Activated T-cell treated with anti-CD3 and anti-CD28 coated beads, Interleukin-2, amount 50 U/mL, for 24 hours (primary cell): ENCODE results near the gene HTRA3.
"Not testable (repeated sequence)": the region's sequence is repeated elsewhere in the genome, so short reads cannot be mapped to it uniquely, and the experiment has no call there.

ENCODE experiments used
- DNase-seq: peaks from one replicate; pipeline ENCODE4 v3.0.0-alpha.2; 2020
- H3K27ac Mint-ChIP-seq: 2 replicates; pipeline ENCODE4 v1.8.0; 2020; ENCODE audit warnings: mild to moderate bottlenecking, mixed read lengths
- H3K27me3 Mint-ChIP-seq: 2 replicates; pipeline ENCODE4 v1.8.0; 2020; ENCODE audit warnings: mixed read lengths
- H3K36me3 Mint-ChIP-seq: 2 replicates; pipeline ENCODE4 v1.8.0; 2020; ENCODE audit warnings: low read depth, mixed read lengths
- H3K4me1 Mint-ChIP-seq: 2 replicates; pipeline ENCODE4 v1.8.0; 2020; ENCODE audit warnings: low read depth, mixed read lengths
- H3K4me3 Mint-ChIP-seq: 2 replicates; pipeline ENCODE4 v1.8.0; 2020; ENCODE audit warnings: mild to moderate bottlenecking, moderate library complexity, mixed read lengths
- H3K9me3 Mint-ChIP-seq: 2 replicates; pipeline ENCODE4 v1.8.0; 2020; ENCODE audit warnings: mixed read lengths

The HTRA3 gene

DNA sequence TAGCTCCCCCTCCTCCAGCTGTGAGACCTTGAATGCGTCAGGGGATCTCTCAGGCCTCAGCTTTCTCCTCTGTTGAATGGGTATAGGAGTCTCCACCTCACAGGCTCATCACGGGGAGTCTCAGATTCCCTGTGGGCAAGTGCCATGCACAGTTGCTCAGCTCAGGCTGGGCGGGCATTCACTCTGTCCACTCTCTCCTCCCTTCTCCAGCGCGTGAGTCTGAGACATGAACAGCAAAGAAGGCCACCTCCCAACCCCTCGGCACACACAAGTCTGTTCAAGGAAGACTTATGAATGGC is 60.0 kb downstream of the HTRA3 start:
- Mint-ChIP-seq H3K27ac (no peak overlapping the region), H3K4me3 (no peak overlapping the region), H3K9me3 (no peaks in the 10 kb centered on the region), H3K4me1 (no peaks in the 10 kb centered on the region), H3K27me3 (no peaks in the 10 kb centered on the region), H3K36me3 (no peaks in the 10 kb centered on the region)
- no peak for DNase-seq

DNA sequence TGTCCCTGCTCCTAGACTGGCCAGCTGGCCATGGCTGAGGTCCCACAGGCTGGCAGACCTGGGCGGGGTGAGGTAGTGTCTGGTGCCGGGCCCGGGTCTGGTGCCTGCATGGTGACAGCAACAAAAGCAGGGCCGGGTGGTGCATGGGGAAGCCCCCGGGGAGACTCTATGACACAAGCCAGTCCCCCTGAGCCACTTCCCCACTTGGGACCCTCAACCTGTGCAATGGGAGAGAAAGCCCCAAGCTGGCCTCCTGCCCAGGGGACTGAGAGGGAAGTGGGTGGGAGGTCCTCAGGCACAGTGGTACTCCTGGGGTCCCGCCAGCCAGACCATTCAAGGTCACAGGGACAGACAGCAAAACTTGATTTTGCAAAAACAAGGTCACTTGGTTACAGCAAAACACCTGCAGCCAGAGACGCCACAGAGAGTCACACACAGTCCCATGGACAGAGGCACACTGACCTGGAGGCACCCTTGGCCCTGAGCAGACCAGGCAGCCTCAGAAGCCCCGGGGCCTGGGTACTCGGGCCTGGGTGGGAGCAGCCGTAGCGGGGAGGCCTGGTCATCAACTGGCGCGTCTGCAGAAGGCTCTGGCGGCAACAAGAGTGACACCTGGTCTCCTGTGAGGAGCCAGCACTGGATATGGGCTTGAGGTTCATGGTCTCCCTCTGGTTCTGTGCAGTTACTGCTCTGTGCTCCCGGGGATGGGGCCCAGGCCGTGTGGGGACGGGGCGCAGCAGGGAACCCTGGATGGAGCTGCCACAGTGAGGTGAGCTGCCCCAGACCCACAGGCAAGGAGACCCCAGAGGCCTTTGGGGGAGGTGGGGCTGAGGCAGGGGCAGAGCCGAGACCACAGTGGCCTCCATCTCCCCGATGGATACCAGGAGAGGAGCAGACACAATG is 60.6 kb downstream of the HTRA3 start:
- Mint-ChIP-seq H3K9me3 (peaks cover 2% of the 10 kb centered on the region), H3K4me3 (no peak overlapping the region), H3K4me1 (no peaks in the 10 kb centered on the region), H3K27ac (no peak overlapping the region), H3K27me3 (no peaks in the 10 kb centered on the region), H3K36me3 (no peaks in the 10 kb centered on the region)
- DNase-seq, result no peak

DNA sequence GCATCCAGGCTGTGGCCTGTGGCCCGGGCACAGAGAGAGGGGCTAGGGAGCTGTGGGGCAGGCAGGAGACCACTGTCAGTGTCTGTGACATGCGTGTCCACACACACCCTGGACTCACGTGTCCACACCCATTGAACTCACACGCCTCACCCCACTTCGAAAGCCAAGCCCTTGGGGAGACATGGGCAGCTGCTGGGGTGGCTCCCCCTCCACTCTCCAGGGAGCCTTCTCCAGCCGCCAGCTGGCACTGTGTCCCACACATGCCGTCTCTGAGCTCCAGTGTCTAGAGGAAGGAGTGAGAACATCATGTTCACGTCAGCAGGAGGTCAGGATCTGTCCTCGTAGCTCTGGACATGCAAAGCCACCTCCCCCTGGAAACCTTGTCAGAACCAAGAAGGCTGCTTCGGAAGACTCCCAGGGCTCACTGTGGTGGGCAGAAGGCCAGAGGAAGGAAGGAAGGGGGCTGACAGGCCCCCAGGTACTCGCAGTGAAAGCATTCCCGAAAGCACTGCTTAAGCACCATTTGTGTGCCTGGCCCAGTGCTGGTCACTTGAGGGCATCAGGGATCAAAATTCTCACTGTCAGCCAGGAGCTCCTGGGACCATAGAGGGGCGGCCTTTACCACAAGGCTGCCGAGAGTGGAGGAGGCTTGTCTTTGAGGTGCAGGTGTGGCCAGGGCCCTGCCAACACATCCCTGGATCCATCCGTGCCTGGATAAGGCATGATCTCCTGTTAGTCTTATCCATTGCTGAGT is 61.4 kb downstream of the HTRA3 start:
- Mint-ChIP-seq H3K36me3 (no peaks in the 10 kb centered on the region), H3K9me3 (peaks cover 7% of the 10 kb centered on the region), H3K27me3 (no peaks in the 10 kb centered on the region), H3K4me1 (no peaks in the 10 kb centered on the region), H3K27ac (no peak overlapping the region), H3K4me3 (no peak overlapping the region)
- DNase-seq, result no peak

DNA sequence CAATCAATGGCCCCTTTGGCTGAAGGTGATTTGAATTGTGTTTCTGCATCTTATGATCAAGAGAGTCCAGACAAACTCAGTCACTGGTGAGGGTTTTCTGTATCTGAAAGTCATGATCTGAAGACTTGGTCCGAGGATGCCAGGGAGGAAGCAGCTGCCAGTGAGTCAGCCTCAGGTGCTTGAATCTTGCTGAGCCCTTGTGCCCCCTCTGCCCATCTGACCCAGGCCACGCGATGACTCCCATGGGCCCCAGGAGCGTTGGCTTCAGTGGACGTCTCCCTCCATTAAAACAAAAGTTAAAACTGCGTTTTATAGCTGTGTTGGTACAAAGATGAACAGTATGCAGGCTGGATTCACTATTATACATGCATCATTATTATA is 62.0 kb downstream of the HTRA3 start:
- Mint-ChIP-seq H3K27ac (no peak overlapping the region), H3K27me3 (peaks cover 2% of the 10 kb centered on the region), H3K9me3 (peaks cover 10% of the 10 kb centered on the region), H3K36me3 (no peaks in the 10 kb centered on the region), H3K4me1 (no peaks in the 10 kb centered on the region), H3K4me3 (no peak overlapping the region)
- no peak for DNase-seq

DNA sequence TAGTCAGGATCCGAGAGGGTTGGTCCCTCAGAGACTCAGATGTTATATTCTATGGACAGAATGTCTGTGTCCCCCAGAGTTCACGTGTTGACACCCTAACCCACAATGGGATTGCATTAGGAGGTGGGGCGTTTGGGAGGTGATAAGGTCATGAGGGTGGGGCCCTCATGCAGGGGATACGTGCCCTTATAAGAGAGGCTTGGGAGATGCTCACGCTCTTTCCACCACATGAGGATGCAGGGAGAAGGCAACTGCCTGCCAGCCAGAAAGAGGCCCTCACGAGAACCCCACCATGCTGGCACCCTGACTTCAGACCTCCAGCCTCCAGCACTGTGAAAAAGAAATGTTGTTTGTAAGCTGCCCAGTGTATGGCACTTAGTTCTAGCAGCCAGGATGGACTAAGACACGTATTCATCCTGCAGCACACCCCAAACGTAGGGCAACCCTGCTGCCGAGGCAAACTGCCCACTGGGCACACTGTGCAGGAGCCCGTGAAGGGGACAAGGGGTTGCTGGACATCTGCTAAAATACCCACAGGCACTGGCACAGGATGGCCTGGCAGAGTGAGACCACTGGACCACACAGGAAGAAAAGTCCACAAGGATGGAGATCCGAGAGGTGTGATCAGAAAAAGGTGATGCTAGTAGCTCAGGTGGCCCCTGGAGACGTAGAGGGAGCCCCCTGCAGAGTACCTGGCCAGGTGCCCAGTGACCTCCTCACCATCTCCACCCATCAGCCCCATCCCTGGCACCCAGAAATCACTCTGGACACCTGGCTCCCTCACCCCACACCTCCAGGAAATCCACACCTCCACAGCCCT is 62.7 kb downstream of the HTRA3 start:
- H3K27ac Mint-ChIP-seq, result no peak overlapping the region
- H3K4me3 Mint-ChIP-seq, result no peak overlapping the region
- no peaks in the 10 kb centered on the region for H3K36me3 Mint-ChIP-seq
- H3K4me1 Mint-ChIP-seq, result no peaks in the 10 kb centered on the region
- DNase-seq, result no peak
- peaks cover 14% of the 10 kb centered on the region for H3K9me3 Mint-ChIP-seq
- peaks cover 6% of the 10 kb centered on the region for H3K27me3 Mint-ChIP-seq

DNA sequence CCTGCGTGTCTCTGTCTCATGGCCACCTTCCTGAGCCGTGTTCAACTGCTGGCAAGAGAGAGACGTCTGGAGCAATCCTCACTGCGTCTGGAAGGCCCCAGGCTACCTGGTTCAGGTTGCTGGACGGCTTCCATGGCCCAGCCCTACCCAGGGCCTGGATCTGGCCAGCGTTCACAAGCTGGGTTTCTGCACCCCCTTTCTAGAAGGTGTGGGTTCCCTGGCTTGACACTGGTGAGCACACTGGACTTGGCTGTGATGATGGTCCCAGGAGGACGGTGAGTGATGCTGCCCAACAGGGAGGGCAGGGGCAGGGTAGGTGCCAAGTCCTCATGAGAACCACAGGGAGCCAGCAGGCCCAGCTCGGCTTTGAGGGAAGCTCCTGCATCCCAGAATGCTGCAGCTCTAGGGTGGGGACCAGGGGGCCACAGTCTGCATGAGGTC is 63.4 kb downstream of the HTRA3 start:
- H3K9me3 Mint-ChIP-seq, result peaks cover 14% of the 10 kb centered on the region
- peaks cover 6% of the 10 kb centered on the region for H3K27me3 Mint-ChIP-seq
- H3K36me3 Mint-ChIP-seq, result no peaks in the 10 kb centered on the region
- no peak overlapping the region for H3K27ac Mint-ChIP-seq
- no peaks in the 10 kb centered on the region for H3K4me1 Mint-ChIP-seq
- no peak overlapping the region for H3K4me3 Mint-ChIP-seq
- no peak for DNase-seq

DNA sequence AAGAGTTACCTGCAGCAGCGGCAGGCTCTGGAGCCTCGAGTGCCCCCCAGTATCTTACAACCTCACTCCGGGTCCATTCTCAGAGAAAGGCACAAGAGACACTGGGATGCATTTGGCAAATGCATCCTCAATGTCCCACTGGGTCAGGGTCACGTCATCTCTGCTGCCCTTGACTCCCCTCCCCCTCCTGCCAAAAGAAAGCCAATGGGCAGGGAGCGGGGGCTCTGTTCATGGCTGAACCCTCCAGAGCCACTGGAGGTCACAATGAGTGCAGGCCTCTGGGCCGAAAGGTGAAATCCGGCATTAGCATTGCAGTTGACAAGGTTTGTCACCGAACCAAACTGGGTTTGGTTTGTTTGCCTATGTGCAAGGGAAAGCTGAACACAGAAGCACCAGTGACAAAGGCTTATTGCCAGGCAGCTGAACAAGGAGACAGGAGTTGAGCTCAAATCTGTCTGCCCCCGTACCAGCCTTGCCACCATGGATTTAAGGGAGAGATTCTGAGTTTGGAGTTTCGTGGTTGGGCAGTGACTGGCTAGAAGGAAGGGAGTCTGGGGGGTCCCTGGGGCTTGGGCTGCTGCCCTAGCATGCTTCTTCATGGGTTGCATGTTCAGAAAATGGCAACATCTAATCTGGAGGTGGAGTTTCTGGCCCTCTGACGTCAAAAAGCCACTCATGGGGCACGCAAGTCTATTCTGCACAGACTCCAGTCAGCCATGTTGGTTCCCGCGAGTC is 64.3 kb downstream of the HTRA3 start:
- H3K4me1 Mint-ChIP-seq, result no peaks in the 10 kb centered on the region
- no peak overlapping the region for H3K27ac Mint-ChIP-seq
- H3K4me3 Mint-ChIP-seq, result no peak overlapping the region
- peaks cover 6% of the 10 kb centered on the region for H3K27me3 Mint-ChIP-seq
- peaks cover 14% of the 10 kb centered on the region for H3K9me3 Mint-ChIP-seq
- no peaks in the 10 kb centered on the region for H3K36me3 Mint-ChIP-seq
- DNase-seq, result no peak

DNA sequence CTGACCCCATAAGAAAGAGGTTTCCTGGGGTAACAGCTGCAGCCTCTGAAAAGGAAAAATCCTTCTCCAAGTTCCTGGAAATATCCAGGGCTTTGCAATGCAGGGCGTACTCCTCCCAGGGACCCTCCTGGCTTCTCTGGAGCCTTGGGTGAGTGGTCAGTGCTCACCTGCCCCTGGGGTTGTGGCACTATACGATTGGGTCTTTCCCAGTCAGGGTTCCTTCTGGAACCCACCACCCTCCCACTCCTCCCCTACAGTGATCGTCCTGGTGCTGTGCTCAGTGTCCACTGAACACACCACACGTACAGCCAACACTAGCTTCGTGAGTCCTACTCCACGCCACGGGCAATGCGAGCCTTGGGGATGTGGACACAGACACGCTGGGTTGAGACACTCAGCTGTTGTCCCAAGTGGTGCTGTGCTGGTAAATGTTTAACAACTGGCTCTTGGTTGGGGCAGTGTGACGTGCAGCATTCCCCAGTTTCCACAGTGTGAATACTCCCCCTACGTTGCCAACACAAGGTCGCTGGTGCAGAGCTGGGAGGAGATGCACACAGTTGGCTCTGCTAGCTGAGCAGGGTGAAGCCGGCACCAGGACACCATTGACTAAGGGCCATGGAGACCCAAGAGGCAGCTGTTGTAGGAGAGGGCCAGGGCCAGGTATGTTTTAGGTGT is 65.4 kb downstream of the HTRA3 start:
- Mint-ChIP-seq H3K36me3 (no peaks in the 10 kb centered on the region), H3K27me3 (peaks cover 6% of the 10 kb centered on the region), H3K27ac (no peak overlapping the region), H3K9me3 (peaks cover 14% of the 10 kb centered on the region), H3K4me3 (no peak overlapping the region), H3K4me1 (no peaks in the 10 kb centered on the region)
- DNase-seq, result no peak

DNA sequence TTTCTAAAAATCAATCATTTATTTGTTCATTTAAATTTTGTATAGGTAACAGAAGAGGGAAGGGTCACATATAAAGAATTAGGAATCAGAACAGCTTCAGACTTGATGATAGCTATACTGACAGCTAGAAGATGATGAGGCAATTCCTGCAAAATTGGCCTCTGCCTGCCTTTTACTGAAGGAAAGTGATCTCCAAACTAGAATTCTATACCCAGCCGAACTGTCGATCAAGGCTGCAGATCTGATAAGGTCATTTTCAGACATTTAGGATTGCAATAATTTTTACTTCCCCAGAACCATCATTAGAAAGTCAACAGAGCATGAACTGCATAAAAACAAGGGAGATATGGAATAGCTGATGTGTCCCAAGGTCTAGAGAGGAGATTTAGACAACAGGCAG is 66.3 kb downstream of the HTRA3 start:
- H3K9me3 Mint-ChIP-seq, result peaks cover 14% of the 10 kb centered on the region
- no peak overlapping the region for H3K4me3 Mint-ChIP-seq

DNA sequence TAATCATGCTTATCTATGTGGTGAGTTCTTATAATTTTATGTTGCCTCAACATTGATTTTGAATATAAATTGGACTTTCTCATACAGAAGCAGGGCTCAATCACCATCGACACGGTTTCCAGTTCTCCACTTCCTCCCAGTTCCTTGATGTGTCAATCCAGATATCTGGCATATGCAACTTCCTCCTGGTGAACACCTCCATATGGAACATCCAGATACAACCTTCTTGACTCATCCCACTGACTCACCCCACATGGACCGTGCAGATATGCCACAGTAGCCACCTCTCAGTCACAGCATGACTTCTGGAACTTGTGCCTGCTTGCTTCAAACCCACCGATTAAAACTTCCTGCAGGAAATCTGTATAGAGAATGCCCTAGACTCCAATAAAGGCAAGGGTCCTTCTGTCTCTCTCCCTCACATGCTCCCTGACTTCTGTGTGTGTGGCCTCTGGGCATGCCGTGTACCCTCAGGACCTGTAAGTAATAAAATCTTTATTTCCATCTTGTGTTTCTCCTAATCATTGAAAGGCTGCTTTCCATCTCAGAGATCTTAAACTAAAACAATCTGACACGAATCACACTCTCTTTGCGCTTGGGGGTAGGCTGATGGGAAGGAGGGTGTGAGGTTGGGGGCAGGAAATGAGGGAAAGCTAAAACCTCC is 67.0 kb downstream of the HTRA3 start:
- Mint-ChIP-seq H3K9me3 (peaks cover 14% of the 10 kb centered on the region), H3K4me1 (no peaks in the 10 kb centered on the region), H3K27me3 (peaks cover 6% of the 10 kb centered on the region), H3K27ac (no peak overlapping the region), H3K36me3 (no peaks in the 10 kb centered on the region), H3K4me3 (no peak overlapping the region)
- DNase-seq, result no peak

More for the DNA sequence above, 66.3 kb downstream of the HTRA3 start:
- H3K27me3 Mint-ChIP-seq, result peaks cover 6% of the 10 kb centered on the region
- no peaks in the 10 kb centered on the region for H3K36me3 Mint-ChIP-seq
- H3K27ac Mint-ChIP-seq, result no peak overlapping the region
- H3K4me1 Mint-ChIP-seq, result no peaks in the 10 kb centered on the region
- no peak for DNase-seq

DNA sequence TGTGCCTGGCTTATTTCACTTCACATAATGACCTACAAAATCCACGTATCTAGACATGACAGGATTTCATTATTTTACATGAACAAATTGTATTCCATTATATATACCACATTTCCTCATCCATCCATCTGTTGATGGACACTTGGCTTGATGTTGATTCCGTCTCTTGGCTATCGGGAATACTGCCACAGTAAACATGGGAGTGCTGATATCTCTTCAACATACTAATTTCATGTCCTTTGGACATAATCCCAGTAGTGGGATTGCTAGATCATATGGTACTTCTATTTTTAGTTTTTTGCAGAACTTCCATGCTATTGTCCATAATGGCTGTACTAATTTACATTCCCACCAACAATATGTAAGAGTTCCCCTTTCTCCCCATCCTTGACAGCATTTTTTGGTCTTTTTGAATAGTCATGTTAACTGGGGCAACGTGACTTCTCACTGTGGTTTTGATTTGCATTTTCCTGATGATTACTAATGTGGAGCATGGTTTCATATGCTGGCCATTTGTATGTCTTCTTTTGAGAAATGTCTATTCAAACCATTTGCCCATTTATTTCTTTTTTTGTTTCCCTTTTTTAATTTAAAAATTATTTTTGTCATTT is 68.9 kb downstream of the HTRA3 start:
- no peak for DNase-seq
- no peaks in the 10 kb centered on the region for H3K36me3 Mint-ChIP-seq
- peaks cover 14% of the 10 kb centered on the region for H3K9me3 Mint-ChIP-seq
- H3K4me3 Mint-ChIP-seq, result no peak overlapping the region
- peaks cover 6% of the 10 kb centered on the region for H3K27me3 Mint-ChIP-seq
- H3K27ac Mint-ChIP-seq, result no peak overlapping the region
- H3K4me1 Mint-ChIP-seq, result no peaks in the 10 kb centered on the region

DNA sequence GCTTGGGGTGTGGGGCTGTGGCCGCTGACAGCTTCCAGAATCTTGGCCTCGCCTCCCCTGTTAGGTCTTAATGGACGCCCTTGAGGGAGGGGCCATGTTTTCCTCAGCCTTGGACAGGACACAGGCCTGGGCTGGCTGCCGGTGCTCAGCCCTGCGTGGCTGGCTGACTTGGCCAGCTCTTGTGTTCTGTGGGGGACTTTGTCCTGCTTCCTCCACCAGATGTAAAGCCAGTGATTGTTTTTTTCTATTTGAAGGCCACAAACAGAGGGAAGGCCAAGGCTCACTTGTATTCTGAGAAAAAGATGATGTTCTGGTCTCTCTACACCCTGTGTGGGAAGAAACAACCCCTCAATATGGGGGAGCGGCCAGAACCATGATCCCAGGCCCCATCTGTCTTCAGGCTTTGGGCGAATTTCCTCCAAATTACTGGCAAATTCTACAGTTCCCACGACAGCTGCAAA is 71.3 kb downstream of the HTRA3 start:
- Mint-ChIP-seq H3K27ac (no peak overlapping the region), H3K36me3 (no peaks in the 10 kb centered on the region), H3K9me3 (peaks cover 9% of the 10 kb centered on the region), H3K27me3 (peaks cover 9% of the 10 kb centered on the region), H3K4me3 (no peak overlapping the region), H3K4me1 (no peaks in the 10 kb centered on the region)
- no peak for DNase-seq

DNA sequence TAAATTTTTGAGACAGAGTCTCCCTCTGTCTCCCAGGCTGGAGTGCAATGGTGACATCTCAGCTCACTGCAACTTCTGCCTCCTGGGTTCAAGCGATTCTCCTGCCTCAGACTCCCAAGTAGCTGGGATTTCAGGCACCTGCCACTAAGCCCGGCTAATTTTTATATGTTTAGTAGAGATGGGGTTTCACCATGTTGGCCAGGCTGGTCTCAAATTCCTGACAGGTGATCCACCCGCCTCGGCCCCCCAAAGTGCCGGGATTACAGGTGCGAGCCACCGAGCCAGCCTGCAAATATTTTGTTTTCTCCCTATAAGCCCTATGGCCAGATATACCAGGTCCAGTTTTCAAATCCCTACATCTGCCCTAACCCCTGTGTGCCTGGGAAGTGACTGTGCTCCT is 71.7 kb downstream of the HTRA3 start:
- DNase-seq, H3K4me1 Mint-ChIP-seq, H3K4me3 Mint-ChIP-seq, H3K36me3 Mint-ChIP-seq, H3K27ac Mint-ChIP-seq, H3K9me3 Mint-ChIP-seq, H3K27me3 Mint-ChIP-seq: not testable (repeated sequence)
